Activated T-cell treated with anti-CD3 and anti-CD28 coated beads for 4 hours (primary cell): ENCODE results near the gene SUV39H2.
"Not testable (repeated sequence)": the region's sequence is repeated elsewhere in the genome, so short reads cannot be mapped to it uniquely, and the experiment has no call there.

Experiments used
- DNase-seq: peaks from one replicate; pipeline ENCODE4 v3.0.0-alpha.2; 2020

SUV39H2 gene

DNA sequence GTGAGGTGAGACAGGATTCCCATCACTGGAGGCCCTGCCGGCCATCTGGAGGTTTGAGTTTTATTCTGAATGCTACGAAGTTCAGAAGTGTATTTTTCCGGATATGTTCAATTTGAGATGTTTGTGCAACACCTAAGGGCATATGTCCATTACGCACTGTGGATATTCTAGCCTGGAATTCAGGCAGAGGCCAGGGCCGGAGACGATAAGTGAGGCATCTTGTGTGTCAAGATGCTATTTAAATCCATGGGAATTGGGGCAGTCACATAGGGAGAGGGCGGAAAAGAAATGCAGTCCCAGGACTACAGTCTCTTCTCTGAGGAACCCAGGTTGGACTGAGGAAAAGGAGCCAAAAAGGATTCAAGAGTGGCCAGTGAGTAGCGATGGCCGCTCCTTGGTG, 1.9 kb upstream of the SUV39H2 start:
- no peak for DNase-seq

DNA sequence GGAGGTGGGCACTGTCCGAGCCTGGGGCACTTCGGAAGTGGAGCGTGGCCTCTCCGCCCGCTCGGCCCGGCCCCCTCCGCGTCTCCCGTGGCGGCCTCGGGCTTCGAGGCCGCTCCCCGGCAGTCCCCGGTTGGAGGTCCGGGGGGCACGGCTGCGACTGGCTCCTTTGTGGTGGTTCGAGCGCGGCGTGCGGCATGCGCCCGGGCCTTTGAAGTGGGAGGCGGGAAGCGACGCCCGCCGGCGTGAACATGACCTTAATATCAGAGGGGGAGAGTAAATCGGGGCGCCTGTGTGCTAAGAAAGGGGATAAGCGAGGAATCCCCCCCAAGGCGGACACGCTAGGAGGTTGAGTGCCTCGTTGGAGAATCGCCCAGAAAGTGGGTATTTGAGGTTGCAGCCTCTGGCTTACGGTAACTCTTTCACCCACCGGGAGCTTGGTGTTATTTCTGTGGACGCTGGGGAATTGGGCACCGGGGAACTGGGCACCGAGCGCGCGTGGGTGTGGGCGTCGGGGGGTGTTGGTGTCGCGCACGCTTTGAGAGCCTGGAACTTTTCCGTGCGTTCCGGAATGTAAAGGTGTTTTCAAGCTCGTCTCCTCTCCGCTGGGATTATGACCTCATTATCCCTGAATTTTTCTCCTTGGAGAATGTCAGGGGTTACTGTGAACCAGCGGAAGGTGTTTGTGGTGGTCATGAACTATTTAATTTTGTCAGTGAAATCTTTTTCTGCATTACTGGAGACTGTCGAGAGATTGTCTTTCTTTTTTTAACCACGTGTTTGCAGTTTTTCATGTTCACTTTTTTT, 660 bp downstream of the SUV39H2 start:
- peak; percentile 25 for DNase-seq

DNA sequence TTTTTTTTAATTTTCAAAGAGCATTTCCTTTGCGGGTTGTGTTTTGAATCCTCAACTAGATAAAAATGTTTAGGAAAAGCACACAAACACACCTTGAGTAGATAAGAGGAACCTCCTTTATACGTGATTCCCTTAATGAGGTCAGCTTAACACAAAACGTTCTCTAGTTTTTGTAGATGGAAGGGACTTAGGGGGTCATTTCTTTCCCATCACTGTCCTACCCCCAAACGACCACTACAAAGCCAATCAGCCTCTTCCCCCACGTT, 1.2 kb downstream of the SUV39H2 start:
- DNase-seq, result no peak

DNA sequence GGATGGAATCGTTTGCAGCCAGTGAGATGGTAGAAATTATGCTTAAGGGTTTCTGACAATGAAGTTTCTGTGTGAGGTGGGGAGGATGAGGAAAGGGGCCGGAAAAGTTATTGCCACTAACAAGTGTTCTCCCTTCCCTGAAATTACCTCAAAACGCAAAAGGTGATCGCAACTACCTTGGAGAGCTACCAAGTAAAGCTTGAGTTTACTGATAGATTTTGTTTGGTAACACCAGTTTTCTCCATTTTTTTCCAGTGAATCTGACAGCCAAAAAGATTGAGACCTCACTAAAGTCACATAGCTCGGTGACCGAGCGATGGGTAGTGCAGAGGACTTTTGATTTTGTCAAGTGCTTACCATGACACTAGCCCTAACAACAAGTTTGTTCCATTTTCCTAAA, 1.6 kb downstream of the SUV39H2 start:
- DNase-seq, result no peak

DNA sequence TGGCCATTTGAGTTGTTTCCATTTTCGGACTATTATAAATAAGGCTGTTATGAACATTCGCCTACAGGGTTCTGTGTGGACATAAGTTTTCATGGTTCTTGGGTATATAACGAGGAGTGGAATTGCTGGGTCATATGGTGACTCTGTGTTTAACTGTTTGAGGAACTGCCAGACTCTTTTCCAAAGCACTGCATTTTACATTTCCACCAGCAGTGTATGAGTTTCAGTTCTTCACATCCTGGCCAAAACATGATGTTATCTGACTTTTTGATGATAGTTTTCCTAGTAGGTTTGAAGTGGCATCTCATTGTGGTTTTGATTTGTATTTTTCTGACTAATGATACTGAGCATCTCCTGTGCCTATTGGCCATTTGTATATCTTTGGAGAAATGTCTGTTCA, 5.4 kb downstream of the SUV39H2 start:
- DNase-seq, result no peak

DNA sequence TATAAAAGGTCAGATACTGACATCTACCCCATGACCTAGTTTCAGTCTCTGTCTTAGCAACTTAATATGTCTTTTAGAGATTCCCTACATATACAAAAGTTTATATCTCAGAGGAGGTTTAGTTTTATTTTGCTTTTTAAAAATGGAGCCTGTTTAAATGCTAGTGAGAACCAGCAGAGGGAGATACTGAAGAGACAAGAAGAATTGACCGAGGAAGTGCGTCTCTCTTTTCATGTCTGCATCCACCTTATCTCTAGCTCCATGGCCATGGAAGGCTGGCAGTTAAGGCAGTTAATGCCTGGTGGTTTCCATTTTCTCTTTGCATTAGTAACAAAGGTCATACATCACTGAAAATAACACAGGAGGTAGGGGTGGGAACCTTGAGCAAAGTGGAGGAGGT, 10.7 kb downstream of the SUV39H2 start:
- no peak for DNase-seq

DNA sequence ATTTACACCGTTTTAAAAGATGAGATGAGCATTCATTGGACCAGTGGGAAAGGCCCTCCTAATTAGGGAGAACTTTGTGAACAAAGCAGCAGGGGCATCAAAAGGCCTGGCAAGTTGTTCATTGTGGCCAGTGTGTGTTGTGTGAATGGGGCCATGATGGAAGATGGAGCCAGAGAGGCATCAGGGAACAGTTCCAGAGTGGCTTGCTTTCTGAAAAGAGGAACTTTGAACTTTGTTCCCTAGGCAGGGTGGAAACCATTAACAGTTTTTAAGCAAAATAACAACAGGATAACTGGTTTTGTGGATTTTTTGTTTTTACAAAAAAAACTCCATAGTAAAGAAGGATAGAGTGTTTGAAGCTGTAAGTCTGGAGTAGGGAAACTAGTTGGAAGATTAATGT, 12.5 kb downstream of the SUV39H2 start:
- no peak for DNase-seq

DNA sequence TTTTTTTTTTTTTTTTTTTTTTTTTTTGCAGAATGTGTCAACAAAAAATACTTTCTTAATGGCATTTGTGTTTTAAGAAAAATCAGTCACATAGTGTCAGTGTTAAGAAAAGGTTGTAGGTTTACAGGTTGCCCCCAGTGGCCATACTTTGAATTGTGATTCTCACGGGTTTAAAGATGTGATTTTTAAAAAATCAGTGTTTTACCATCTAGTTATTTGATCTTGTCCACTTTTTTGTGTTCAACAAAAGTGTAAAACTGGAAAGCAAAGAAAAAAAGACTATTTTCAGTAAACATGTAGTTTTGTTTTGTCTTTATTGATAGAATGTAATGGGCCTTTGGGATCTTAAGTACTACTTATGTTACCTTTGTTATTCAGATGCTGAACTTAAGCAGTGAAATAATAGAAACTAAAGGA, 25.7 kb downstream of the SUV39H2 start:
- DNase-seq, result peak; percentile 9

DNA sequence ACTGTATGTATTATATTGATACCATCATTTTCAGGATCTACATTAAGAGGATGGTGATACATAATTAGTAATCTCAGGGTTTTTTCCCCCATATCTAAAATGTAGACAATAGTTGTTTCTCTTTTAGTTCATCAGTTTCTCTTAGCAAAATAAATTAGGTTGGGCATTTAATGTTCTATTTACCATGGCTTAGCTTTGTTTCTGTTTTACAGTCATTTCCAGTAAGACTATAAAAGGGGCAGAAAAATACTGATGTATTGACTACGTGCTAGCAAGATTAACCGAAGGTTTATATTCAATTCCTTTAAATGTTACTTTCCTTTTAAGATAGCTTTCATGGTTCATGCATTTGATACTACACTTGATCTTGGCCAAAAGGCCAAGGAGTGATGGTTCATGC, 26.2 kb downstream of the SUV39H2 start:
- DNase-seq, result no peak

DNA sequence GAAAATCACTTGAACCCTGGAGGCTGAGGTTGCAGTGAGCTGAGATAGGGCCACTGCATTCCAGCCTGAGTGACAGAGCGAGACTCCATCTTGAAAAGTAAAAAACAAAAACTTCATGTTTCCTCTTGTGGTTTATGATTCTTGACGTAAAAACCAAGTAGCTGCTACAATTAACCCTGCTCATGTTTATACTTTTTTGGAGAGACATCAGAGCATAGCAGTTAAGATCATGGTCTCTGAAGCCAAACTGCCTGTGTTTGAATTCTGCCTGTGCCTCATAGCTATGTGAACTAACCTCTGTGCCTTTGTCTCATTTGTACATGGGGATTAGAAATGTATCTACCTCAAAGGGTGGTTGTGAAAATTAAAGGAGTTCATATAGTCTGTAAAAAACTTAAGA, 27.2 kb downstream of the SUV39H2 start:
- no peak for DNase-seq

DNA sequence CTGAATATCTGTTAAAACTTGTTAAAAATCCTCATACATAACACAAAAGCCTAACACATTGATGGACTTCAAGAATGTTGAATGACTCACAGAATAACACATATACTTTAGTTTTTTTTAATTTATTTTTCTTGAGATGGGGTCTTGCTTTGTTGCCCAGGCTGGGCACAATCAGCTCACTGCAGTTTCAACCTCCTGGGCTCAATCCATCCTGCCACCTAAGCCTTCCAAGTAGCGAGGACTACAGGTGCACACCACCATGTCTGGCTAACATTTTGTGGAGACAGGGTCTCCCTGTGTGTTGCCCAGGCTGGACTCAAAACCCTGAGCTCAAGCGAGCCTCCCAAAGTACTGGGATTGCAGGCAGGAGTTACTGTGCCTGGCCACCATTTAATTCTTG, 28.1 kb downstream of the SUV39H2 start:
- DNase-seq, result no peak

DNA sequence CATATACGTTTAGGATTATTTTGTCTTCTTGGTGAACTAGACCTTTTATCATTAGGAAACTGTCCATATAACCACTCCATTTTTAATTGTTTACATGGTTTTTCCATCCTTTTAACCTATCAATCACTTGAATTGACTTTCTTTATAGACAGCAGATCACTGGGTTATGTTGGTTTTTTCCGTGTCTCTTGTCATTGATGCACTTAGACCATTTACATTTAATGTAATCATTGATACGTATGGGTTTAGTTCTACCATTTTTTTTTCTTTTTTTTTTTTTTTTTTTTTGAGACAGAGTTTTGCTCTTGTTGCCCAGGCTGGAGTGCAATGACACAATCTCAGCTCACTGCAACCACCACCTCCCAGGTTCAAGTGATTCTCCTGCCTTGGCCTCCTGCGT, 28.9 kb downstream of the SUV39H2 start:
- not testable (repeated sequence) for DNase-seq

DNA sequence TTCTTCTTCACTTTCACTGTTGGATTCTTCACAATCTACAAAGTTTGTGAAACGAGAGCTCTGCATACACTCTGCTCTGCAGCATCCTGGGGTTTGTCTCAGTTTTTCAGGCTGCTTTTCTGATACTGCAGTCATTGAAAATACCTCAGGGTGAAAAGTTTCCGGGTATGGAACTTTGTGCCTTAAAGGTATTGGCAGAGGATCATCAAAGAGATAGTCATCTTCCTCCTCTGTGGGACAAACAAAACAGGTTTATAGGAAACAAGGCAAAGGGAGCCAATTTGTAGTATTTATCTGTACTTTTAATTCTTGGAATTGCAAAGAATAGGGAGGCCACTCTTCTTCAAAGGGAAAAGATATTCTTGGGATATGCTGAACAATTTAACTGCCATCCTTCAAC, 30.4 kb downstream of the SUV39H2 start:
- no peak for DNase-seq

DNA sequence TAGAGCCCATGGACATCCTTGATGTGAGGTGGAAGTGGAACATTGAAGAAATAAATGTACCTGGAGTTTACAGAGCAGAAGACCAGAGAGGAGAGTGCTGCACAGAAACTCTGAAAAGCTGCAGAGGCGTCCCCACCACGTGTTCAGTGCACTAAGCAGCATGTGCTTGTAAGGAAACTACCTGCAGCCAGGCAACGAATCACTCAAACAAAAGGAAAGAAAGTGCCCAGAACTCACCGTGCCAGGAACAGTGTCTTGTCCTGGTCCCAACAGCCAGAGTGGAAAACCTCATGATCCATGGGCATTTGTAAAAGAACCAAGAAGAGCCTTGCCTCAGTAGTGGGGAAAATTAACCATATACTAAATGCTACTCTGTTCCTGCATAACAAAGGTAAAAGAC, 32.3 kb downstream of the SUV39H2 start:
- DNase-seq, result no peak

DNA sequence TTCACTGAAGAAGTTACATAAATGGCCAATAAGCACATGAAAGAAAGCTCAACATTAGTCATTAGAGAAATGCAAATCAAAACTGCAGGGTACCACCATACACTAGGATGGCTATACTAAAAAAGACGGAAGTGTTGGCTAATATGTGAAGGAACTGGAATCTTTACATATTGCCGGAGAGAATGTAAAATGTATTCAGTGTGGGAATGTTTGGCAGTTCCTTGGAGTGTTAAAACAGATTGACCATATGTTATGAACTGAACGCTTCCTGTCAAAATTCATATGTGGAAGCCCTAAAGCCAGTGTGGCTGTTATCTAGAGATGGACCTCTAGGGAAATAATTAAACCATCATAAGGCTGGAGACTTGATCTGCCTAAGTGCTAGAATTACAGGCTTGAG, 33.1 kb downstream of the SUV39H2 start:
- DNase-seq, result no peak

DNA sequence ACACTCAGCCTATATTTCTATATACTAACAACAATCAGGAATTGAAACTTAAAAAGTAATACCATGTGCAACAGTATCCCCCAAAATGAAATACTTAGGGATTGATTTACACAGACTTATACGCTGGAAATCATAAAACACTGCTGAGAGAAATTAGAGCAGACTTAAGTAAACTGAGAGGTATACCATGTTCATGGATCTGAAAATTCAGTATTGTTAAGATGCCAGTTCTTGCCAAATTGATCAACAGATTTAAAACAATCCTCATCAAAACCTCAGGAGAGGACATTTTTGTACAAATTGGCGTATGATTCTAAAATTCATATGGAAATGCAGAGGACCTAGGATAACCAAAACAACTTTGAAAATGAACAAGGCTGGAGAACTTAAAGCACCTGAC, 37.9 kb downstream of the SUV39H2 start:
- DNase-seq, result no peak

DNA sequence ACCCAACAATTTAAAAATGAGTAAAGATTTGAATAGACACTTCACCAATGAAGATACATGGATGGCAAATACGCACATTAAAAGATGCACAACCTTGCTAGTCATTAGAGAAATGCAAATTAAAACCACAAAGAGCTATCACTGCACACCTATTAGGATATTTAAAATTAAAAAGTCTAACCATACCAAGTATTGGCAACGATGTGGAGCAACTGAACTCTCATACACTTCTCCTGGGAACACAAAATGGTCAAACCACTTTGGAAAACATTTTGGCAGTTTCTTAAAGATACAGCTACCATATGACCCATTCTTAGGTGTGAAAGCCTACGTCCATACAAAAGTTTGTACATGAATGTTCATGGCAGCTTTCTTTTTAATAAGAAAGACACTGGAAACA, 39.2 kb downstream of the SUV39H2 start:
- DNase-seq, result no peak

DNA sequence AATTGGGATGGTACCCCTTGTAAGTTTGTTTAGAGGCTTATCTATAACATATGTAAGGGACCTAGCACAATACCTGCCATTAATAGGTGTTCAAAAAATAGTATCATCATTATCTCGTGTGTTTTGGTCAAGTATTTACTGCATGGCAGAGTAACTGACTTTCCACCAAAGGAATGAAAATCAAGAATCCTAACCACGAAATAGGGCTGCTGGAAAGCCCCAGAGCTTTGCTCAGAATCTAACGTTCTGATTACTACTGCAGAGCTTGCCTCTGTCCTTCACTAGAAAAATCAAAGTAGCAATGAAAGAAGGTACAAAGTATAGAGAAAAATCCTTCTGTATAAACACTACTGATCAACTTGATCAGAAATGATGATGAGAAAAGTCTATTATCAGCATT, 40.3 kb downstream of the SUV39H2 start:
- no peak for DNase-seq

DNA sequence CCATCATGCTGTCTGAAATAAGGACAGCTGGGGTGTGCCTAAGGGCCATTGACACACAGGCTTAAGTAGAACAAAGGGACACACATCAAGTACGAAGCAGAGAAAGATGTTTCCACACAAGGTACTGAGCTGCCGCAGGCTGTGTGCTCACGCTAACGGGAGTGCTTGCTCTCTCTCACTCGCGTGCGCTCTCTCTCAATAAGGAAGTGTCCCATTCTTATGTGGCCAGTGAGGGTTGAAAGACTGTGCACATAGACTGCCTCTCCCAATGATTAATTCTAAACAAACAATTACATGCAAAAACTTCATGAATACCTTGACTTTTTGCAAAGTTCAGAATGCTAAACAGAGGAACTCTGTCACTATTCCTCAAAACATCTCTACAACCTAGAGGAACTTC, 45.3 kb downstream of the SUV39H2 start:
- no peak for DNase-seq

DNA sequence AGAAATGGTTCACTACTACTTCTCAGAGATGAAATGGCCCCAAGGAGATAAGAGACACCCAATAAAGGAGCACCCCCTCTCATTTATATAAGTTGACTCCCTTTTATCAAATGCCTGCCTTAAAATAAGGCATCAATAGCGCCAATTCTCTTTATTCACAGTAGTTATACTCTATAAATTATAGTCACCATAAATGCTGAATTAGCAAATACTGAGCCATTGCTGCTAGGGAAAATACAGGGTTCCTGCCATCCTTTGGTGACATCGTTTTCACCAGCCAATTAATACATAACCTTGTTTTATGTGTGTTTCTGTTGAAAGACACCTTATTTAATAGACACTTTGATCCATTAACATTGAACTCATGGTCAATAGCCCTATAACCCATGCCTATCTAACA, 46.6 kb downstream of the SUV39H2 start:
- DNase-seq, result no peak

DNA sequence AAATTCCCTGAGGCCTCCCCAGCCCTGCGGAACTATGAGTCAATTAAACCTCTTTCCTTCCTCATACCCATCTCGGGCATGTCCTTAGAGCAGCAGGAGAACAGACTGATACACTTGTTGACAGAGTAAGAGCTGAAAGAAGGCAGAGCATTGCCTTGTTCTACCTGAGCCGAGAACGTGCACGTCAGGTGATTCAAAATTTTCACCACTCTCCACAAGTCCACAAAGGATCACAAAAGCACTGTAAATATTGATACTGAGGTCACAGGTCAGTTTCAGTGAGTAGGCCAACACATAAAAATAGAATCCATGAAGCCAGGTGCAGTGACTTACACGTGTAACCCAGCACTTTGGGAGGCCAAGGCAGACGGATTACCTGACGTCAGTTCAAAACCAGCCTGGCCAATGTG, 47.4 kb downstream of the SUV39H2 start:
- DNase-seq, result no peak

DNA sequence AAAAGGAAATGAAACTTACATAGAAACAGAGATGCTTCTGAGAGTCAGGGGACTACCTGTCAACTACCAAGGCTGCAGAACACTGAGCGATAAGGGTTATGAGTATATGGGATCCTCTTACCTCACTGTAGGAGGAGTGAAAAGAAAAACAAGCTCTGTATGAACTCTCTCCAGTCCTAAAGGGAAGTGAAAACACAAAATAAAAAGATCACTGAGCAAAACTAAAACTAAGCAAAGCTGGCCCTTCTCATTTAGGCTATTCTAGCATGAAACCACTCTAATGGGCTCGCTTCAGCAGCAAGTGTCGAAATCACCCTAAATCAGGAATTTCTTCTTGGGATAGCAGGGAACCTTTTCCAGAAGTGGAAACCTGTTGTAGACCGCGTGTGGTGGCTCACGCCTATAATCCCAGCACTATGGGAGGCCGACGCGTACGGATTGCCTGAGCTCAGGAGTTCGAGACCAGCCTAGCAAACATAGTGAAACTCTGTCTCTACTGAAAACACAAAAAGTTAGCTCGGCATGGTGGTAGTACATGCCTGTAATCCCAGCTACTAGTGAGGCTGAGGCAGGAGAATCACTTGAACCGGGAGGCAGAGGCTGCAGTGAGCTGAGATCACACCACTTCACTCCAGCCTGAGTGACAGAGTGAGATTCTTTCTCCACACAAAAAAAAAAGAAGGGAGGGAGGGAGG, 48.2 kb downstream of the SUV39H2 start:
- DNase-seq, result no peak

DNA sequence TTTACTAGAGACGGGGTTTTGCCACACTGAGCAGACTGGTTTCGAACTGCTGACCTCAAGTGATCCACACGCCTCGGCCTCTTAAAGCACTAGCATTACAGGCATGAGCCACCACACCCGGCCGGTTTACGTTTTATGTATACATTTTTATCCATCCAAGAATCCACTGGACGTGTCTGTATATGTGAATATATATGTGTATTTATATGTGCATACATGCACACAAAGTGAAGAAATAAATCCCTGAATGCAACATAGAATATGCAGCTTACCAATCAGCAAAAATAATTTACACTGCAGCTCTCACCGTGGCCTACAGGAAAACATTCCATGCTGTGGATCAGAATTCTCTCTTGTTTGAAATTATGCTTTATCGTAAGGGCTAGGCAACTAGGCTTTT, 51.9 kb downstream of the SUV39H2 start:
- DNase-seq, result no peak

DNA sequence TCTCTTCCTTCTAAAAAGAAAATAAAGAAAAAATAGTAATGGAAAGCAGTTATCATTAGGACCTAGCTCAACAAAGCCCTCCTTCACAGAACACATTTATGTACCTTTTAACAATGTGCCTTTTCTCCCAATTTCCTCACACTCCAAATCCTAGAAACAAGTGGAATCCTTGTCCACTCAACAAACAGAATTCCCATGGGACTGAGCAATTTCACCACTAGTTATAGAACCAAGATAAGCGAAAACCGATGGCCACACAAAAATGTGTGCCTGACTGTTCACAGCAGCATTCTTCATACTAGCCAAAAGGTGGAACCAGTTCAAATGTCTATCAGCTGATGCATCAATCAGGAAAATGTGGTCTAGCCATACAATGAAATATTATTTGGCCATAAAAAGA, 57.9 kb downstream of the SUV39H2 start:
- no peak for DNase-seq

DNA sequence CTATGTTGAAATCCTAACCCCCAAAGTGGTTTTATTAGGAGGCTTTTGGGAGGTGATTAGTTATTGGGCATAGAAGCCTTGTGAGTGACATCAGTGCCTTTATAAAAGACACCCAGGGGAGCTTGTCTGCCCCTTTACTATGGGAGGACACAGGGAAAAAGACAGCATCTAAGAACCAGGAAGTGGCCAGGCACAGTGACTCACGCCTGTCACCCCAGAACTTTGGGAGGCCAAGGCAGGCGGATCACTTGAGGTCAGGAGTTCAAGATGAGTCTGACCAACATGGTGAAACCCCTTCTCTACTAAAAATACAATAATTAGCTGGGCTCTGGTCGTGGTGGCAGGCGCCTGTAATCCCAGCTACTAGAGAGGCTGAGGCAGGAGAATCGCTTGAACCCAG, 60.3 kb downstream of the SUV39H2 start:
- not testable (repeated sequence) for DNase-seq
